Endothelial cell of umbilical vein (primary cell): ENCODE results near the gene ADCY9. TPM values are rescaled to one million over a fixed set of nuclear protein-coding genes. Genes with fewer than 3 reads are reported as not detected.

Source experiments
- BruUV-seq: library from RNA; stranded (reverse); fragments of 400-500 nt; replicated peaks from 2 replicates; lab custom pipeline; 2021; lab: Mats Ljungman, UMichigan
- CTCF ChIA-PET: fragments of 300-600, 350-600 bp; sonication (Branson Sonifier 250); formaldehyde crosslinking; loops from one replicate; lab custom pipeline; 2021; ENCODE audit warnings: antibody characterized with exemption, inconsistent platforms; lab: Charles Lee
- POLR2A ChIA-PET: fragments of 300-600, 350-600 bp; sonication (Branson Sonifier 250); formaldehyde crosslinking; loops from one replicate; lab custom pipeline; 2021; ENCODE audit warnings: antibody characterized with exemption, inconsistent platforms; lab: Charles Lee
- DNase-seq: peaks from one replicate; pipeline ENCODE4 v3.0.0-alpha.2; 2011; ENCODE audit warnings: low read depth, low spot score
- FAIRE-seq: peaks from 2 replicates; lab custom pipeline; 2011; peaks lifted over from hg19 to GRCh38; lab: Jason Lieb, UNC
- H2AFZ ChIP-seq: 2 replicates; pipeline ENCODE4 v1.6.0; 2012; ENCODE audit warnings: low read depth, low read length, control low read depth, inconsistent platforms
- H3K27ac ChIP-seq: 2 replicates; pipeline ENCODE4 v1.5.1; 2011; ENCODE audit warnings: low read depth, mild to moderate bottlenecking, control low read depth, low read length, moderate library complexity; ENCODE audit not compliant: insufficient read depth
- H3K27me3 ChIP-seq, 2 experiments: 2 replicates each; pipeline versions ENCODE4 v1.6.0 to v1.6.1; 2011; ENCODE audit warnings: low read length in 2 of 2, mixed read lengths in 1 of 2; ENCODE audit not compliant: control insufficient read depth in 2 of 2, insufficient read depth in 2 of 2
- H3K36me3 ChIP-seq, 2 experiments: 2 replicates in 1 of 2; 3 replicates in 1 of 2; pipeline ENCODE4 v1.5.1; 2011; ENCODE audit warnings: low read length in 2 of 2, mild to moderate bottlenecking in 1 of 2, moderate library complexity in 1 of 2; ENCODE audit not compliant: control insufficient read depth in 2 of 2, insufficient read depth in 2 of 2; ENCODE audit errors: extremely low read depth in 1 of 2
- H3K4me1 ChIP-seq: 3 replicates; pipeline ENCODE4 v1.5.1; 2011; ENCODE audit warnings: mild to moderate bottlenecking, low read length; ENCODE audit not compliant: control insufficient read depth, insufficient read depth; ENCODE audit errors: extremely low read depth
- H3K4me2 ChIP-seq: 2 replicates; pipeline ENCODE4 v1.6.1; 2011; ENCODE audit warnings: low read length, control low read depth, mixed read lengths; ENCODE audit not compliant: insufficient read depth
- H3K4me3 ChIP-seq, 3 experiments: fragments of 200-600 bp in 1 of 3; sonication (generic), shearing (Covaris generic) in 1 of 3; replicated peaks in 1 of 3; 2 replicates each; pipeline ENCODE4 v1.5.1; 2011 to 2016; ENCODE audit warnings: control low read depth in 3 of 3, low read length in 3 of 3, mild to moderate bottlenecking in 2 of 3, inconsistent platforms in 1 of 3, low read depth in 1 of 3, moderate library complexity in 1 of 3; ENCODE audit not compliant: insufficient read depth in 1 of 3
- H3K79me2 ChIP-seq: 2 replicates; pipeline ENCODE4 v1.6.0; 2012; ENCODE audit warnings: low read length, inconsistent platforms; ENCODE audit not compliant: control insufficient read depth, insufficient read depth
- H3K9ac ChIP-seq: replicated peaks from 2 replicates; pipeline ENCODE3; 2011; ENCODE audit warnings: low read length, control low read depth; ENCODE audit not compliant: insufficient read depth; ENCODE audit errors: extremely low read depth
- H3K9me1 ChIP-seq: replicated peaks from 3 replicates; pipeline ENCODE4 v1.6.0; 2011; ENCODE audit warnings: mild to moderate bottlenecking, low read length; ENCODE audit not compliant: control insufficient read depth, insufficient read depth; ENCODE audit errors: extremely low read depth
- H3K9me3 ChIP-seq: replicated peaks from 2 replicates; pipeline ENCODE4 v1.5.1; 2012; ENCODE audit warnings: low read length, inconsistent platforms; ENCODE audit not compliant: control insufficient read depth, insufficient read depth
- H4K20me1 ChIP-seq: replicated peaks from 2 replicates; pipeline ENCODE3; 2011; ENCODE audit warnings: mild to moderate bottlenecking, low read length; ENCODE audit not compliant: control insufficient read depth, insufficient read depth; ENCODE audit errors: extremely low read depth
- CTCF ChIP-seq, 2 donors: IDR thresholded peaks; 1 replicate in 1 of 2; 2 replicates in 1 of 2; pipeline ENCODE4 v1.5.1; 2011; ENCODE audit warnings: low read length in 2 of 2, mild to moderate bottlenecking in 2 of 2, moderate library complexity in 2 of 2, control low read depth in 1 of 2, inconsistent platforms in 1 of 2, low read depth in 1 of 2; ENCODE audit not compliant: insufficient read depth in 1 of 2; ENCODE audit errors: extremely low read depth in 1 of 2
- EZH2 ChIP-seq: IDR thresholded peaks from 2 replicates; pipeline ENCODE4 v1.6.1; 2012; ENCODE audit warnings: borderline replicate concordance, low read depth, mild to moderate bottlenecking, moderate library complexity, low read length, inconsistent platforms; ENCODE audit not compliant: severe bottlenecking
- FOS ChIP-seq: IDR thresholded peaks from 2 replicates; pipeline ENCODE4 v1.6.1; 2011; ENCODE audit warnings: mild to moderate bottlenecking, low read length, moderate library complexity, borderline replicate concordance; ENCODE audit not compliant: insufficient read depth
- GATA2 ChIP-seq: IDR thresholded peaks from 2 replicates; pipeline ENCODE4 v1.7.0; 2011; ENCODE audit warnings: low read depth, mild to moderate bottlenecking, moderate library complexity, mixed read lengths, low read length; ENCODE audit not compliant: insufficient read length, insufficient read depth
- JUN ChIP-seq: IDR thresholded peaks from 2 replicates; pipeline ENCODE4 v1.6.1; 2011; ENCODE audit warnings: borderline replicate concordance, low read depth; ENCODE audit not compliant: insufficient read length, insufficient read depth
- MYC ChIP-seq: IDR thresholded peaks from one replicate; pipeline ENCODE4 v1.6.1; 2011; ENCODE audit warnings: mild to moderate bottlenecking, low read depth, low read length
- POLR2A ChIP-seq: IDR thresholded peaks from 2 replicates; pipeline ENCODE4 v1.6.1; 2012; ENCODE audit warnings: low read depth, mild to moderate bottlenecking, control low read depth, low read length
- POLR2AphosphoS5 ChIP-seq: IDR thresholded peaks from 2 replicates; pipeline ENCODE4 v1.6.1; 2012; ENCODE audit warnings: low read depth, mild to moderate bottlenecking, control low read depth, low read length, moderate library complexity; ENCODE audit not compliant: insufficient read depth
- dilution Hi-C: fragments of 300-500 bp; cut with MboI; formaldehyde crosslinking; loops from one replicate; pipeline ENCODE4 v1.15.0; 2019; ENCODE audit warnings: low sequenced_read_pairs; ENCODE audit not compliant: extremely low pct_ligation_motif_present
- intact Hi-C: fragments of 100-400 bp; cut with micrococcal nuclease; formaldehyde crosslinking; loops from one replicate; pipeline ENCODE4 v1.10.0; 2022
- polyA plus RNA-seq, 4 experiments: library from polyadenylated mRNA; depleted of rRNA in 3 of 4; stranded (reverse) in 3 of 4; unstranded in 1 of 4; fragments of >200 nt; gene quantifications; 2 replicates each; pipeline versions ENCODE4 v1.2.1 to v1.2.3, GENCODE V29; 2011 to 2012; ENCODE audit warnings: missing spikeins in 1 of 4
- total RNA-seq: library from RNA; stranded (reverse); gene quantifications from 2 replicates; pipeline ENCODE4 v1.2.3, GENCODE V29; 2021
- TF ChIP-seq, protein P1 (sequence below): IDR thresholded peaks from 2 replicates; pipeline ENCODE4 v1.6.1; 2011; ENCODE audit not compliant: insufficient read depth, insufficient read length

ADCY9 gene
- total and polyA plus RNA-seq, 2 donors (not counting 3 experiments of a cell fraction or from before 2014, with no cell fraction given): 6.8 to 14.0 TPM

- Histone ChIP-seq H3K79me2 (no peaks in the 10 kb centered on the region), H2AFZ (no peak overlapping the region), H3K9ac (no peak overlapping the region), H3K4me3 (no peak overlapping the region), H3K4me2 (no peak overlapping the region), H3K36me3 (no peaks in the 10 kb centered on the region), H3K9me1 (no peaks in the 10 kb centered on the region), H3K4me1 (peaks cover 19% of the 10 kb centered on the region), H3K27ac (no peak overlapping the region), H3K27me3 (peaks cover 2 to 4% of the 10 kb centered on the region in 2 experiments), H3K9me3 (no peaks in the 10 kb centered on the region), H4K20me1 (no peaks in the 10 kb centered on the region)
- intact Hi-C loops (no loop called here), dilution Hi-C loops (no loop called here)
- FAIRE-seq (no peak), DNase-seq (no peak)
- CTCF ChIA-PET: interaction anchor here (1.8 to 2.3 kb wide), 2 partner anchors 8 to 307 kb away, joined by 5 to 7 read pairs; no protein-coding TSS in a partner anchor
- TF ChIP-seq FOS (no peak), GATA2 (no peak), EZH2 (no peak), POLR2AphosphoS5 (no peak), CTCF (IDR thresholded peaks at IDR 0.05; ENCODE audit: extremely low read depth in 1 of 2, insufficient read depth in 1 of 2, low read depth in 1 of 2, low read length in 2 of 2) (no peak), POLR2A (no peak), MYC (no peak), JUN (no peak)
- TF ChIP-seq, protein P1, sequence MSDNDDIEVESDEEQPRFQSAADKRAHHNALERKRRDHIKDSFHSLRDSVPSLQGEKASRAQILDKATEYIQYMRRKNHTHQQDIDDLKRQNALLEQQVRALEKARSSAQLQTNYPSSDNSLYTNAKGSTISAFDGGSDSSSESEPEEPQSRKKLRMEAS: no peak
- POLR2A ChIA-PET: no interaction called here
- BruUV-seq: no TSS peak
Measured at GRCh38 chr16:3946604-3947180, 169.6 kb downstream of the ADCY9 start.
